Stimulated activated naive CD4-positive, alpha-beta T cell treated with Interleukin-2 at 50 U/mL for 16 hours (primary cell): ENCODE measurements around the gene SWT1.

Experiments used
- DNase-seq: peaks from one replicate; lab custom pipeline; 2025; lab: John Stamatoyannopoulos, UW

SWT1 gene

GRCh38 chr1:185156854-185157598 lies at the start of gene SWT1, which contains the start of gene TRMT1L:
Gene SWT1, plus strand, starts transcription at chr1:185157167. Its CDS starts 3,675 bp downstream, at chr1:185160842.
Gene TRMT1L, minus strand, starts transcription at chr1:185156953. Its CDS starts 241 bp downstream, at chr1:185156712.
- DNase-seq: peak; percentile 99

GRCh38 chr1:185108321-185108720 lies 48.6 kb upstream of the SWT1 start:
- DNase-seq: no peak

- DNase-seq: no peak
These were observed 46.8 kb upstream of the SWT1 start for GRCh38 chr1:185110145-185110544.

GRCh38 chr1:185111873-185112272 lies 45.1 kb upstream of the SWT1 start:
- DNase-seq: no peak

GRCh38 chr1:185112356-185112755 lies 44.6 kb upstream of the SWT1 start:
- DNase-seq: no peak

GRCh38 chr1:185129708-185130107 lies 27.3 kb upstream of the SWT1 start:
- no peak for DNase-seq

GRCh38 chr1:185132534-185132933 lies 24.4 kb upstream of the SWT1 start:
- DNase-seq: no peak

- DNase-seq: no peak
These were observed 18.9 kb upstream of the SWT1 start for GRCh38 chr1:185137896-185138545.

GRCh38 chr1:185139246-185139645 lies 17.7 kb upstream of the SWT1 start:
- DNase-seq: no peak

GRCh38 chr1:185144233-185144632 lies 12.7 kb upstream of the SWT1 start:
- no peak for DNase-seq

- DNase-seq: no peak
These were observed 5.8 kb upstream of the SWT1 start for GRCh38 chr1:185151215-185151614.

GRCh38 chr1:185152187-185152767 lies 4.7 kb upstream of the SWT1 start:
- DNase-seq: no peak

- DNase-seq: no peak
These were observed 2.0 kb upstream of the SWT1 start for GRCh38 chr1:185154912-185155513.

- no peak for DNase-seq
These were observed 1.2 kb upstream of the SWT1 start for GRCh38 chr1:185155600-185156287.

- no peak for DNase-seq
These were observed 596 bp upstream of the SWT1 start for GRCh38 chr1:185156288-185156853.

- no peak for DNase-seq
These were observed 839 bp downstream of the SWT1 start for GRCh38 chr1:185157599-185158412.

- DNase-seq: no peak
These were observed 1.8 kb downstream of the SWT1 start for GRCh38 chr1:185158800-185159199.

GRCh38 chr1:185159966-185160365 lies 3.0 kb downstream of the SWT1 start:
- DNase-seq: no peak

- DNase-seq: no peak
These were observed 5.5 kb downstream of the SWT1 start for GRCh38 chr1:185162491-185162890.

- DNase-seq: no peak
These were observed 9.1 kb downstream of the SWT1 start for GRCh38 chr1:185166106-185166505.

GRCh38 chr1:185170291-185170848 lies 13.4 kb downstream of the SWT1 start:
- peak; percentile 0 for DNase-seq
